Measurements from ENCODE around the gene ANKRD63. TPM values are rescaled to one million over a fixed set of nuclear protein-coding genes. Genes with fewer than 3 reads are reported as not detected.
A peak's percentile ranks its signal among the peaks of the same experiment; 100 is the strongest.

Gene ANKRD63
- total RNA-seq, 2 experiments from 2014 or later, result not detected

DNA sequence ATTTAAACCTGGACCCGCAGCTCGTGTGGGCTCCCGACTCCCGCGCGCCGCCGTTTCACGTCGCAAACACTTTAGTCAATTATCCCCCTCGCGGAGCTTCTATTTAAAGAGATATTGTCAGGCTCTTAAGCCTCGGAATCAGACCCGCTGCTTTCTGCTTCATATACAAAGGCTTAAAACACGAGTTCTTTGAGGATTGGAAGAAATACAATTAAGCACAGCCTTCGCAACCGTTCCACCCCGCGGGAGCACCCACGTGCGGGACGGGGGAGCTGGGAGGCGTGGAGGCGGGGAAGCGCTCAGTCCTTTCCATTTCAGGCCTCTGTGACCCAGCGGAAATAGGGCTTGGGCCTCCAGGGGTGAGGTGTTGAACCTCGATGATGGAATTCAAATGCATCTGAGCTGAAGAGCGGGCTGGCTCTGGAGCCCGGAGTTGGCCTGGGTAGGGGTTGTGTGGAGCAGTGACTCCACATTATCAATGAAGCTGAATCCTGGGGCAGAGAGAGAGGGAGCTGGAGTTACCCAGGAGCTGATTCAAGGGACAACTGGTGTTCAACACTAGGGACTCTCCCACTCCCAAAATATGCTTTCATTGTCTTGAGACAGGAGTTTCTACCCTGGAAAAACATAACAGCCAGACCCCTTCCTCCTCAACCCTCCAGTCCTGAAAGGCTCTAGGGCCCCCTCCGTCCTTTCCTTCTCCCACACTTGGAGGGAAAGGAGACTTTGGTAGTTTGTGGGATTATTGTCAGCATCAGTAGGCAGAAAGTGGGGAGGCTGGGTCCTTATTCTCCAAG, 2.4 kb downstream of the ANKRD63 start:
- H3K36me3 Mint-ChIP-seq, result no peaks in the 10 kb centered on the region
- H3K9me3 Mint-ChIP-seq, result no peaks in the 10 kb centered on the region
- H3K27me3 Mint-ChIP-seq, result peaks cover 58% of the 10 kb centered on the region
- no peak overlapping the region for H3K27ac Mint-ChIP-seq
- H3K4me1 Mint-ChIP-seq, result peaks cover 8% of the 10 kb centered on the region
- H3K4me3 Mint-ChIP-seq, result no peak overlapping the region
- no peak for DNase-seq

DNA sequence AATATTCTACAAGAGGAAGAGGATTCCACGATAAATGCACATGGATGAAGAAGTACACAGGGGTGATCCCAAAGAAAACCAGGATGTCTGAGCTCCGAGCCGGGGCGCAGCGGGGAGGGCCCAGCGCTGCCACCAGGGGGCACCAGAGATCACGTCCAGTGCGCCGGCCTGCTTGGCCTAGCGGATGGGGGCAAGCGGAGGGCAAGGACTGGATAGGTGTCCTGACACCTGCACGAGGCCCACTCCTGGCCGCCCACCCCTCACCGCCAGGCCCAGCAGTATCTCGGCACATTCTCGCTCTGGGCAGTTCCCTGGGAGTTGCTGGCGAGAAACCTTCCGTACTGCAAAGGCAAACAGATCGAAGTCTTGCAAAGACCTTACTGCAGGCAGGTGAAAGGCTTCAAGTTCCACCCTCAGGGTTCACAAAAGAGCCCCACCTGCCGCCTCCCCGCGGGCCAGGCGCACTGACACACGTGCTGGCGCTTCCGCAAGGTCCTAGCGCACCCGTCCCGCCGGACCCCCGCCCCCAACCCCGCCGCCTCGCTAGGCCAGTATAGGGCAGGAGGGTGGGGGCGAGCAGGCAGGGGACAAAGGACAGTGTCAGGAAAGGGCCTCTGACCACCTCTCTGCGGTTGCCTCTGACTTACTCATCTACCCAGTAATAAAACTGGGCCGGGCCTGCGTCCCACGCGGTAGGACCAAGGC, 3.3 kb downstream of the ANKRD63 start:
- Mint-ChIP-seq H3K4me1 (peaks cover 6% of the 10 kb centered on the region), H3K27me3 (peaks cover 58% of the 10 kb centered on the region), H3K9me3 (no peaks in the 10 kb centered on the region), H3K36me3 (no peaks in the 10 kb centered on the region), H3K4me3 (no peak overlapping the region), H3K27ac (no peak overlapping the region)
- DNase-seq, result peak; percentile 68

DNA sequence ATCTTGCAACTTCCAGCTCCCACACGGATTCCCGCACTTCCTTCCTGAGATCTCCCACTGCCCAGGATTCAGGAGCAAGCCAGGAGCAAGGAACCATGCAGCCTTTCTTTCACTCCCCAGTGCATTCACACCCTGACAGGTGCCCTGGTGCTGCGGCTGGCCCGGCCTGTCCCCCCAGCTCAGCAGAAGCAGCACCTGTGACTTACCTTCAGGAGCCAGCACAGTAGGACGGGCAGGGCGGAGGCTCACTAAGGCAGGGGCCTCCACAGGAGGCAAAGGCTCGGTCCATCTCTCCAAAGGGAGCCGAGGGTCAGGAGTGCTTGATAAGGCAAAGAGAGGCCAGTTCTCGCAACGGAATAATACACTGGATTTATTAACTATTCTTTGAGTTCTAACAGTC, 4.8 kb downstream of the ANKRD63 start:
- Mint-ChIP-seq H3K4me1 (peaks cover 4% of the 10 kb centered on the region), H3K27ac (no peak overlapping the region), H3K27me3 (peaks cover 51% of the 10 kb centered on the region), H3K36me3 (no peaks in the 10 kb centered on the region), H3K4me3 (no peak overlapping the region), H3K9me3 (no peaks in the 10 kb centered on the region)
- no peak for DNase-seq

DNA sequence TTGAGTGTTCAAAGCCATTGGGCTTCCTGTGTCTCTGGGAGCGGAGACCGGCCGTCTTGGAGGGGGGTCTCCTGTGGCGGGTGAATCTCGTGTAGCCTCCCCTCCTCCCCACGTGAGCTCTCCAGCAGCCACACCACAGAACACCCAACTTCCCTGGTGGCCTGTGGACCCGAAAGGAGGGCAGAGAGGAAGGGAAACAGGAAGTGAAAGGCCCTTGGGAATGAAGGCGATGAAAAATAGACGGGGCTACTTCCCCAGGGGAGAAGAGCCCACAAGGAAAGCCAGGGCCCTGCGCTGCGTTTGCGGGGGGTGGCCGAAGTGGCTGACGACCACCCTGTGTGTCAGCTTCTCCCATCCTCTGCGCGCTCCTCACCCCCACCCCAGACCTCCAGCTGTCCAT, 5.4 kb downstream of the ANKRD63 start:
- H3K4me1 Mint-ChIP-seq, result peaks cover 4% of the 10 kb centered on the region
- H3K4me3 Mint-ChIP-seq, result no peak overlapping the region
- H3K9me3 Mint-ChIP-seq, result no peaks in the 10 kb centered on the region
- no peaks in the 10 kb centered on the region for H3K36me3 Mint-ChIP-seq
- no peak for DNase-seq
- no peak overlapping the region for H3K27ac Mint-ChIP-seq
- peaks cover 48% of the 10 kb centered on the region for H3K27me3 Mint-ChIP-seq

DNA sequence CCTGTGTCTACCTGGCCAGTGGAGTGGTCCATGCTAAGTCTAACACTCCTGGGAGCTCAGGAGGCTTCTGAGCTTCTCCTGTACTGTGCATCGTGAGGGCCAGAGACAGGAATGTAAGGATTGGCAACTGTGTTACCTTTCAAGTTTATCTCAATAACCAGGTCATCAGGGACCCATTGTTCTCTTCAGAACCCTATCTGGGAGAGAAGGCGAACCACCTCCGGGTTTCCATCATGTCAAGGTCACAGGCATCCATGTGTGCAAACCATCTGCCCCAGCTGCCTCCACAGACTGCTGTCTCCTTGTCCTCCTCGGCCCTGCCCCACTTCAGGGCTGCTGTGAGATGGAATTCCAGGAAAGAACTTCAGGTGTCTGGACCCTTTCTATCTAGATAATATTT, 5.9 kb downstream of the ANKRD63 start:
- H3K4me3 Mint-ChIP-seq, result no peak overlapping the region
- H3K36me3 Mint-ChIP-seq, result no peaks in the 10 kb centered on the region
- DNase-seq, result no peak
- H3K27ac Mint-ChIP-seq, result no peak overlapping the region
- H3K27me3 Mint-ChIP-seq, result peaks cover 48% of the 10 kb centered on the region
- H3K4me1 Mint-ChIP-seq, result peaks cover 4% of the 10 kb centered on the region
- no peaks in the 10 kb centered on the region for H3K9me3 Mint-ChIP-seq

DNA sequence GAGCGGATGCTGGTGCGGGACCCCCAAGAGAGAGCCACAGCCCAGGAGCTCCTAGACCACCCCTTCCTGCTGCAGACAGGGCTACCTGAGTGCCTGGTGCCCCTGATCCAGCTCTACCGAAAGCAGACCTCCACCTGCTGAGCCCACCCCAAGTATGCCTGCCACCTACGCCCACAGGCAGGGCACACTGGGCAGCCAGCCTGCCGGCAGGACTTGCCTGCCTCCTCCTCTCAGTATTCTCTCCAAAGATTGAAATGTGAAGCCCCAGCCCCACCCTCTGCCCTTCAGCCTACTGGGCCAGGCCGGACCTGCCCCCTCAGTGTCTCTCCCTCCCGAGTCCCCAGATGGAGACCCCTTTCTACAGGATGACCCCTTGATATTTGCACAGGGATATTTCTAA, 6.9 kb downstream of the ANKRD63 start:
- no peaks in the 10 kb centered on the region for H3K9me3 Mint-ChIP-seq
- no peak for DNase-seq
- peaks cover 4% of the 10 kb centered on the region for H3K4me1 Mint-ChIP-seq
- no peak overlapping the region for H3K4me3 Mint-ChIP-seq
- H3K27me3 Mint-ChIP-seq, result peaks cover 44% of the 10 kb centered on the region
- no peaks in the 10 kb centered on the region for H3K36me3 Mint-ChIP-seq
- H3K27ac Mint-ChIP-seq, result no peak overlapping the region

DNA sequence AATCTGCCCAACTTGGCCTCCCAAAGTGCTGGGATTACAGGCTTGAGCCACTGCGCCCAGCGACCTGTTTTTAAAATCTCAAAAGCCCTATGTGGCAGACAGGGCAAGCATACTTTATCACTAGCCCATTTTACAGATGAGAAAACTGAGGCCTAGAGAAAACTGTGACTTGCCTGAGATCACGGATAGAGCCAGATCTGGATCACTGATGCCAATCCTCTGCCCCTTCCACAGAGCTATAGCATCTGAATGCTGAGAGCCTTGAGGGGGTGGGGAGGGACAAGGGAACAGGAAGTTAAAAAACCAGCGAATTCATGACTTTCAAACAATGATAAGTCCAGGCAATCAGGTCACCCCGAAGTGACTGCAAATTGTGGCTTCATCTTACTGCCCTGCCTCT, 7.3 kb downstream of the ANKRD63 start:
- no peak overlapping the region for H3K4me3 Mint-ChIP-seq
- peaks cover 39% of the 10 kb centered on the region for H3K27me3 Mint-ChIP-seq
- H3K27ac Mint-ChIP-seq, result no peak overlapping the region
- H3K9me3 Mint-ChIP-seq, result no peaks in the 10 kb centered on the region
- no peak for DNase-seq
- H3K4me1 Mint-ChIP-seq, result peaks cover 4% of the 10 kb centered on the region
- no peaks in the 10 kb centered on the region for H3K36me3 Mint-ChIP-seq

DNA sequence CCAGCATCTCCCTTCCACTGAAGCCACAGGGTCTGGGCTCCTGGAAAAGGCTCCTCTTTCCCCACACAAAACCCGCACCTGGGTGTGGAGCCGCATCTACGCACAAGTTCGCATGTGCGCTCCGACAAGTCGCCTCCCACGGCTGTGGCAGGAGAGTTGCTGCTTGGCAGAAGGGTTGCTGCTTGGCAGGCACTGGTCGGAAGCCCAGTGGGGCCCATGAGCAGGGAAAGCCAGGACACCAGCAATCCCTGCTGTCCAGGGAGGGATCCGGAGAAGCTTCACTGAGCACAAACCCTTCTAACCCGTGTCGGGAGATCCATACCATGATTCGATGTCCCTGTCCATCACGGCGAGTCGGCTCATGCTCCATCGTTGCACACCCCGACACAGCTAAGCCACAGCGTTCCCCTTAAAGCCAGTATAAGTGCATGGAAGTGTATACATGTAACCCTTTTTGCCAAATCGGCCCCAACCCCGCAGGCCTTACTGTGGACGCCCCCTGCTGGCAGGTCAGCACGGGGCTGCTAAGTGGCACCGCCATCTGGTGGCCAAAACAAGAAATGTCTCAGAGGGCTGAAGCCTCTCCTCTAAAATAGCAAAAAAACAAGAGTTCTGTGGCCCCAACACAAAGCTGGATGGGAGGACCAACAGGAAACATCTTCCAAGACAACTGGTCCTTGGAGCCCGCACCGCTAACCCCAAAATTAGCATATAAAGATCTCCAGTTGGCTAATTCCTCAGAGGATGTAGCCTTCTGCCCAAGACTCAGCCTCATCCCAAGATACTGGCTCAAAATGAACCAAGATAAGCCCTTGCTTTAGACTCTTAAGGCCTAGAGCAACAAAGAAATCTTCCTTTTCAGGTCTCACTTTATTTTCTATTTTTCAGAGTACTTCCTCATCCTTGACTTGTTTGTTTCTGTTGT, 8.3 kb downstream of the ANKRD63 start:
- Mint-ChIP-seq H3K27me3 (peaks cover 33% of the 10 kb centered on the region), H3K4me3 (no peak overlapping the region), H3K4me1 (peaks cover 4% of the 10 kb centered on the region), H3K9me3 (no peaks in the 10 kb centered on the region), H3K27ac (no peak overlapping the region), H3K36me3 (no peaks in the 10 kb centered on the region)
- DNase-seq, result peak; percentile 85

DNA sequence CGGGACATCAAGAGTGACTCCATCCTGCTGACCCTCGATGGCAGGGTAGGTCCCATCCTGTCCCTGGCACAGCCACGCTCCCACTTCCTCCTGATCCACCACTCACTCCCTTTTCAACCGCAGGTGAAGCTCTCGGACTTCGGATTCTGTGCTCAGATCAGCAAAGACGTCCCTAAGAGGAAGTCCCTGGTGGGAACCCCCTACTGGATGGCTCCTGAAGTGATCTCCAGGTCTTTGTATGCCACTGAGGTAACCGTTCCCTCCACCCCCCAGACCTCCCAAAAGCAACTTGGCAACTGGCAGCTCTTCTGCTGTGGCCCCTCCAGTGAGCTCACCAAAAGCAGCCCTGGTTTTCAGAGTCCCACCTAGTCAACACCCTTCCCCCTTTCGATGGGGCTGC, 9.4 kb downstream of the ANKRD63 start:
- H3K4me3 Mint-ChIP-seq, result no peak overlapping the region
- peaks cover 21% of the 10 kb centered on the region for H3K27me3 Mint-ChIP-seq
- no peak overlapping the region for H3K27ac Mint-ChIP-seq
- H3K9me3 Mint-ChIP-seq, result no peaks in the 10 kb centered on the region
- no peak for DNase-seq
- H3K36me3 Mint-ChIP-seq, result no peaks in the 10 kb centered on the region
- no peaks in the 10 kb centered on the region for H3K4me1 Mint-ChIP-seq

DNA sequence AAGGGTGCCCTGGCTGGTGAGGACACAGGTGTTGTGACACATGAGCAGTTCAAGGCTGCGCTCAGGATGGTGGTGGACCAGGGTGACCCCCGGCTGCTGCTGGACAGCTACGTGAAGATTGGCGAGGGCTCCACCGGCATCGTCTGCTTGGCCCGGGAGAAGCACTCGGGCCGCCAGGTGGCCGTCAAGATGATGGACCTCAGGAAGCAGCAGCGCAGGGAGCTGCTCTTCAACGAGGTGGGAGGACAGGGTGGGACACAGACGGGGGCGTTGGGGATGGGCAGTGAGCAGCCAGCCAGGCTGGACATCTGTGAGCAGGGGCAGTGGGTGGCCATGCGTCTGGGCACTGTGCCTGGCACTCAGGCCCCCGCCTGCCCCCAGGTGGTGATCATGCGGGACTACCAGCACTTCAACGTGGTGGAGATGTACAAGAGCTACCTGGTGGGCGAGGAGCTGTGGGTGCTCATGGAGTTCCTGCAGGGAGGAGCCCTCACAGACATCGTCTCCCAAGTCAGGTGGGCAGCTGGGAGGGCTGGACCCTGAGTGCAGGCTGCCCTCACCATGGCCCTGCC, 10.3 kb downstream of the ANKRD63 start:
- DNase-seq, result no peak
- H3K4me1 Mint-ChIP-seq, result no peaks in the 10 kb centered on the region
- peaks cover 13% of the 10 kb centered on the region for H3K27me3 Mint-ChIP-seq
- no peaks in the 10 kb centered on the region for H3K9me3 Mint-ChIP-seq
- H3K27ac Mint-ChIP-seq, result no peak overlapping the region
- H3K36me3 Mint-ChIP-seq, result no peaks in the 10 kb centered on the region
- H3K4me3 Mint-ChIP-seq, result no peak overlapping the region

DNA sequence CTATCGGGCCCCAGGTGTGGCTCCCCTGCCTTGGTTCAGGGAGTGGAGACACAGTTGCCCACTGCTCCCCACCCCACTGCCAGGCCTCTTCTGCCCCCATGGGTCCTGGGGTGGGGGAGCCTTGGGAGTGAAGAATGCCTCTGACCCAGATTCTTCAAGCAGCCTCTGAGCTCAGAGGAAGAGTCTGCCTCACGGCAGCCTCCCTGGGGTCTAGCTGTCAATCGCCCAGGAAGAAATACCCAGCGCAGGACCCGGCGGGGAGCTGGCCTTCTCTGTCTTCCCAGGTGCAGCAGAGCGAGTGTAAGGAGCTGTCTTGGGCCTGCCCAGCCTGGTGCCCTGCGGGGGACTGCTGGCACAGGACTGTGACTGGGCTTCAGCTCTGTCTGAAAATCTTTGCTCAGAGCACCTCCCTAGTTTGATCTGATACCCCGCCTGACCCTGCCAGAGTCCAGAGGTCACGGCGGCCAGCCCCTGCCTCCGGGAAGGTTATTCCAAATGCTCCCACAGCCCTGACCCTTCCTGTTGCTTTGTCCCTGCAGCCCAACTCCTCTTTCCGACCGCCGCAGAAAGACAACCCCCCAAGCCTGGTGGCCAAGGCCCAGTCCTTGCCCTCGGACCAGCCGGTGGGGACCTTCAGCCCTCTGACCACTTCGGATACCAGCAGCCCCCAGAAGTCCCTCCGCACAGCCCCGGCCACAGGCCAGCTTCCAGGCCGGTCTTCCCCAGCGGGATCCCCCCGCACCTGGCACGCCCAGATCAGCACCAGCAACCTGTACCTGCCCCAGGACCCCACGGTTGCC, 11.0 kb downstream of the ANKRD63 start:
- no peak for DNase-seq
- no peaks in the 10 kb centered on the region for H3K4me1 Mint-ChIP-seq
- no peaks in the 10 kb centered on the region for H3K36me3 Mint-ChIP-seq
- H3K27me3 Mint-ChIP-seq, result peaks cover 6% of the 10 kb centered on the region
- H3K27ac Mint-ChIP-seq, result no peak overlapping the region
- no peaks in the 10 kb centered on the region for H3K9me3 Mint-ChIP-seq
- no peak overlapping the region for H3K4me3 Mint-ChIP-seq

DNA sequence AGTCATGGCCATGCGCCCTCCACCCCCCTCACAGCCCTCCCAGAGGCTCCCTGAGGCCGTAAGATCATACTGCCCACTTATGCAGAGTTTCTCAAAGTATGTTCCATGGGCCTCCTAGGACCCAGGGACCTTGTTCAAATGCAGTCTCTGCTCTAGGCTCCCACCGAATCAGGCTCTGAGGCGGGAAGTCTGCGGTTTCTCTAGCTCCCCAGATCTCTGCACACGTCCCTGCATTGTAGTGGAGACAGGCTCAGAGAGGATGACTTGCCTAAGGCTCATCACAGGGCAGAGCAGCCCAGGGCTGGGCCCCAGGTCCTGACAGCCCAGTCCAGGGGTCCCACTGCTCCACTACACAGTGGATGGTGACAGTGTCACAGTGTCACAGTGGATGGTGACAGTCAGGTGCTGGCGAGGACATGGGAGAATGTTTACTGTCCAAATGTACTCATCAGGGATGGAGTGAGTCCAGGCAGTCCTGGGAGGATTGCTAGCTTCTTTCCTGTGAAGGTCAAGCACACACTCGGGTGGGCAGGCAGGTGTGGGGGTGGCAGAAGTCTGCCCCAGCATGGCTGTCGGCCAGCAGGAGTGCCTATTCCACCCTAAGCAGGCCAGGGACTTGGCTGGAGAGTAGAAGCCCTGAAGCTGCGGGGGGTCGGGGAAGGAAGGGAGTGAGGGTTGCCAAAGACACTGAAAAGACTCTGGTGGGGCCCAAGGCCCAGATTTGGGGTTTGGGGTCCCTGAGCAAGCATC, 12.4 kb downstream of the ANKRD63 start:
- Mint-ChIP-seq H3K36me3 (no peaks in the 10 kb centered on the region), H3K9me3 (no peaks in the 10 kb centered on the region), H3K4me3 (no peak overlapping the region), H3K4me1 (no peaks in the 10 kb centered on the region), H3K27me3 (no peaks in the 10 kb centered on the region), H3K27ac (no peak overlapping the region)
- DNase-seq, result no peak

DNA sequence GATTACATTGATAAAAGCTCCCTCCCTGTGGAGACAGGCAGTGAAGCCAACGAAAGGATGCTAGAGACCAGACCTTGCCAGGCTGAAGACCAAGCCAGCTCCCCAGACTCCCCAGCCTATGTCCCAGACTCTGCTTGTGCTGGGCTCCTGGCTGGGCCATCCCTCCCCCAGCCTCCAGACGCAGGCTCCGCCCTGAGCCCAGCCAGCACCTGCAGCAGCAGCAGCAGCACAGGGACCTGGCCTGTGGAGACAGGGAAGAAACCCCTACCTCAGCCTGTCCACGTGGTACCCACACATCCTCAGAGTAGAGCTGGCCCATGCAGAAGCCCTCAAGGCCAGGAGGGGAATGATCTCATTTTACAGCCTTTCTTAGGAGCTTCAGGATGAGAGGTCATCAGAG, 13.3 kb downstream of the ANKRD63 start:
- Mint-ChIP-seq H3K4me1 (no peaks in the 10 kb centered on the region), H3K36me3 (no peaks in the 10 kb centered on the region), H3K4me3 (no peak overlapping the region), H3K27ac (no peak overlapping the region), H3K27me3 (no peaks in the 10 kb centered on the region), H3K9me3 (no peaks in the 10 kb centered on the region)
- no peak for DNase-seq

DNA sequence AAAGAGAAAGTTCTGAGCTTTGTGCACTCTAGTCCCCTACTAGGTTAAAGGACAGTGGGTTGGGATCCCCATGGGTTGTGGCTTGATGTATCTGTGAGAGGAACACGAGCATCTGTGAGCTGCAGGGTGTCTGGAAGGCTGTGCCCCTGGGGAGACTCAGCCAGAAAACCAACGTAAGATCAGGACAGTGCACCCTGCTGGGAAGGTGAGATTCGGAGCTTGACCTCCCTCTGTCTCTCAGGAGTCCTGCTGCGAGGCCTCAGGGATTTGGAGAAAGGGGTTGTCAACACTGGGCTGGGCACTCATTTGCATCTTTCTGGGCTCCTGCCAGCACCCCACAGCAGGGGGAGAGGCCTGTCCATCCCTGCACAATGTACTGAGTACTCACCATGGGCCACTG, 15.2 kb downstream of the ANKRD63 start:
- no peak for DNase-seq
- no peaks in the 10 kb centered on the region for H3K9me3 Mint-ChIP-seq
- no peak overlapping the region for H3K27ac Mint-ChIP-seq
- H3K36me3 Mint-ChIP-seq, result no peaks in the 10 kb centered on the region
- no peaks in the 10 kb centered on the region for H3K4me1 Mint-ChIP-seq
- no peaks in the 10 kb centered on the region for H3K27me3 Mint-ChIP-seq
- H3K4me3 Mint-ChIP-seq, result no peak overlapping the region

All from activated naive CD8-positive, alpha-beta T cell treated with anti-CD3 and anti-CD28 coated beads for 36 hours (primary cell).